GM21390 (cell line): Measurements from ENCODE around the gene LMAN1L.

Experiments
- ATAC-seq: cut with Tn5 transposase; IDR thresholded peaks from one replicate; pipeline ENCODE4 v1.9.1; 2021; ENCODE audit not compliant: unreplicated experiment

The LMAN1L gene

DNA sequence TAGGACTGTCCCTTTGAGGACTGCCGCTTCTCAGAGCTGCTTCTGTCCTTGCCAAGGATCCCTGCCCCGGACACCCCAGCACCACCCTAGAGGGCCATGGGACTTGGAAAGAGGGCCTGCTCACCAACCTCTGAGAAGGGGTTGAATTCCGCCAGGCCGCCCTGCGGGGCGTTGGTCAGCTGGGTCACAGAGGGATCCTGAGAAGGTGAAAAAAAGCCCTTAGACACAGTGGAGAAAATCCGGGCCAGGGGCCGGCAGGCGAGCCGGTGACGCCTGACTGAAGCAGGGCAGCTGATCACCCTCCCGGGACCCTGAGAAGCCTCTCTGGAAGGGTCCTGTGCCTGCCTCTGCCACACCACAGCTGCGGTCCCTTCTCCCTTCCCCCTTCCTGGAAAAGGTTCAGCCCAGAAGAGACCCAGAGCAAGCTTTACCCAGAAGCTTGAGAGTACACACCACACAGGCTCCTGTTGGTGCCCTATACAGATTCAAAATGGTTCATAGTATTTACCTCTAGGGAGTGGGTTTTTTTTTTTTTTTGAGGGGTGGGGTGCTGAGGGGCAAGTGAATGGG, 41.9 kb downstream of the LMAN1L start:
- no peak for ATAC-seq

DNA sequence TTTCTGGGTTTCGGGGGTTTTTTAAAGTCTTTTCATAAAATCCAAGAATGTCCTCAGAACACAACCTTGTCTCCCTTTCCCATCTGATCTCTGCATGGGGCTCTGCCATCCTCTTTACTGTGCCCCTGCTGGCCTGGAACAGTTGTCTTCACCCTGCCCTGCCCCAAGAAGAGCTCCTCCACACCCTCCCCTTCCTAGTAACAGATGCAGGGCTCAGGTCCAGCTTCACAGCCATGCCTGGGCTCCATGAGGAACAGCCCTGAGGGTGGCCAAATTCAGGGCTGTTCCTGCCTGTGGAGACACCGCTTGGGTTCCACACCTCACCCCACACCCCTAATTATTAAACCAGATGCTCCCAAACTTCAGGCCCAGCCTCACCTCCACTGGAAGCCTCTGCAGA, 43.2 kb downstream of the LMAN1L start:
- no peak for ATAC-seq

DNA sequence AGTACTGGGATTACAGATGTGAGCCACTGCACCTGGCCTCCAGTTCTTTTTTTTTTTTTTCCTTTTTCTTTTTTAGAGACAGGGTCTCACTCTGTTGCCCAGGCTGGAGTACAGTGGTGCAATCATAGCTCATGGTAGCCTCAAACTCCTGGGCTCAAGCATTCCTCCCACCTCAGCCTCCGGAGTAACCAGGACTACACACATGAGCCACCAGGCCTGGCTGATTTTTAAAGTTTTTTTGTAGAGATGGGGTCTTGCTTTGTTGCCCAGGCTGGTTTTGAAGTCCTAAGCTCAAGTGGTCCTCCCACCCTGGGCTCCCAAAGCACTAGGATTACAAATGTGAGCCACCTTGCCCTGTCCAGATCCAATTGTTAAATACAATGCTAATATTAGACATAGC, 43.9 kb downstream of the LMAN1L start:
- no peak for ATAC-seq

DNA sequence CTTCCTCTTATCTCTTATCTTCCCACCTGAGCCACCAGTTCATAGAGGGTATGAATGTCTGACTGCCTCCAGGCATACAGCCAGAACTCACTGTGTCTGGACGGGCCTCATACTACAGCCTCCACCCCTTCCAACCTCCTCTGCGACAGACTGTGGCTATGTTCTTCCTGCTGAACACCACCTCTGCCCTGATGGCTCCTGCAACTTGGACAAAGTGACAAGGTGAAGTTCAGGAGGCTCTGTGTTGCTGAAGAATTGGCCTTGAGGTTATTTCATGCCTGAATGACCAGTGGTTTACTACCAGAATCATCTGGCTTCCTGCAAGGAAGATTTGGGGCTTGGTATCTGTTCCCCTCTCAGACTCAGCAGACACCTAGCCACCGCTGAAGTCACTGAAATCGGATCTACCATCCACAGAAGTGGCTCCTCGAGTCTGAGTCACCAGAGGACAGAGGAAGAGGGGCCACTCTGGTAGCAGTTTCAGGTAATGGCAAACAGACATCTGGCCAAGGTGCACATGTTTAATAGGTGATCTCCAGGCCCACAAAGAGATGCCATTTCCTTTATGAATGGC, 44.5 kb downstream of the LMAN1L start:
- peak; percentile 76 for ATAC-seq

DNA sequence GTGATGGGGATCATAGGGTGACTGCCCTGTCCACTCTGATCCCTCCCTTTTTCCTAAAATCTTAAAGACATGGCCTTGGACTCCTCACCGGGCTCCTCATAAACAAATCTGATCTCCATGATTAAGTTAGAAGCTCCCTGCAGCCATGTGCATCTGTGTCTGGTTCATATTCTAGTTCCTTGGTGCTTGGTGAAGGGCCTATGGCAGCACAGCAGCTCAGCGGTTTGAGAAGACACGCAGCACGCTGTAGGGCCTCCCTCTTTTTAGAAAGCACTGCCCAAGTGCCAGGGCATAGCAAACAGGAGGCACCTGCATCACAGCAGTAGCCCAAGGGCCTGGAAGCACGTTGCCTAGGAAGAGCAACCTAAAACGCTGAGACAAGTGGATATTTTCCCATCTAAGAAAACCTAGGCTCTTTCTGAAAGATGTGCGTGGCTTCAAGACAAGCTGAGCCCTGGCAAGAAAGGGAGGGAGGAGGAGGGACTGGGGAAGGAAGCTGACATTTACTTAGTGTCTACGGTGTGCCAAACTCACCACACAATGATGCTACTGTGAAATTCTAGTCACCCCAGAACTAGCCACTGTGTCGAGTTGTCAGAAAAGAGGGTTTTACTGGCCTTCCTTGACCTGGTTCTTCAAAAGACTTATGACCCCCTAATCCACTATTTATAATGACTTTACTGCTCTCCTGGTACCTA, 45.2 kb downstream of the LMAN1L start:
- ATAC-seq: no peak

DNA sequence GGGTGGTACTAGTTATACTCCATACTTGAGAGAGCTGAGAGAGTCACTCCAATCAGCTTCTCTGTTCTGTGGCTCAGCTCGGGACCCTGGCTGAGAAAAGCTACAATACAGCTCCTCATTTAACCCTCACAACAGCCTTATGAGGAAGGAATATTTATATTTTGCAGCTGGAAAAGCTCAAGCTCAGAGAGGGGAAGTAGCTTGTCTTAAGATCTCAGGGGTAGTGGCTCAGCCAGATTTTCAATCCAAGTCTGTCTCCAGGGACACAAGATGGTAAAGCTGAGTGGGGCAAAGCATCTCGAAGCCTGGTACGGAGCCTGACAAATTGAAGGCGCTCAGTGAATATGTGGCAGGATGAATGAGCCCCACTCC, 45.7 kb downstream of the LMAN1L start:
- no peak for ATAC-seq

DNA sequence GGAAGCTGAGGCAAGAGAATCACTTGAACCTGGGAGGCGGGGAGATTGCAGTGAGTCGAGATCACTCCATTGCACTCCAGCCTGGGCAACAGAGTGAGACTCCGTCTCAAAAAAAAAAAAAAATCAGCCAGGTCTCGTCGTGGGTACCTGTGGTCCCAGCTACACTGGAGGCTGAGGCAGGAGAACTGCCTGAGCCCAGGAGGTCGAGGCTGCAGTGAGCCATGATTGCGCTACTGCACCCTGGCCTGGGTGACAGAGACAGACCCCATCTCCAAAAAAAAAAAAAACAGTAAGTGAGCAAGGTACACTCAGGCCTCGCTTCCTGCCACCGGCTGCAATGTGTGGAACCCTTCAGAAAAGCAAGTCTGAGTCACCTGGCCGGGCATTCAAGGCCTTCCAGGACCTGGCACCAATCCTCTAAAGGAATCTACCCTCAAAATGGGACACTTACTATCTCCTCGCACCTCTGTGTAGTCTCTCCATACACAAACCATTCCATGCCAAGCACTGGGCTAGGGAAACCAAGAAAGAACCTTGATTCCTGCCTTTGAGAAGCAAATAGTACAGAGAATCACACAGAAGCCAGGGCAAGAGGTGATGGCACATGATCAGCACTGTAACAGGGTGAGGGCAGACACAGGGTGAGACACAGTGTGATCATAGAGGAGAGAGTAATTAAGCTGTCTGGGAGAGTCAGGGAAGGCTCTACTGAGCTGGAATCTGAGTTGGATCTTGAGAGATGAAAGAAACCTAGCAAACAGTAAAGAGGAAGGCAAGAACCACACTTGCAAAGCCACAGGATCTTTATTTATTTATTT, 50.8 kb downstream of the LMAN1L start:
- no peak for ATAC-seq

DNA sequence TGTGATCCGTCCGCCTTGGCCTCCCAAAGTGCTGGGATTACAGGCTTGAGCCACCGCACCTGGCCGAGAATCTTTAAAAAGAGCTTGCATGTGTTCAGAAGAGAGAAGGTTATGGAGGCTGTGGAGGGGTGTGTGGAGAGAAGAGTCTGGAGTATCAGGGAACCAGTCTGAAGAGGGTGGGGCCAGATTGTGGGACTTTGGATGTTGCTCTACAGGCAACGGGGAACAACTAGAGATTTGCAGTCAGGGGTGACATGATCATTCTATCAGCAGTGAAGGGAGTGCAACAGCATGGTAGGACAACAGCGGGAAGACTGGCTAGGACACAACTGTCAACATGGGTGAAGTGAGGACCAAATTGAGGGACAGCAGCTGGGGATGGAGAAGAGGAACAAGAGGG, 51.7 kb downstream of the LMAN1L start:
- ATAC-seq: no peak

DNA sequence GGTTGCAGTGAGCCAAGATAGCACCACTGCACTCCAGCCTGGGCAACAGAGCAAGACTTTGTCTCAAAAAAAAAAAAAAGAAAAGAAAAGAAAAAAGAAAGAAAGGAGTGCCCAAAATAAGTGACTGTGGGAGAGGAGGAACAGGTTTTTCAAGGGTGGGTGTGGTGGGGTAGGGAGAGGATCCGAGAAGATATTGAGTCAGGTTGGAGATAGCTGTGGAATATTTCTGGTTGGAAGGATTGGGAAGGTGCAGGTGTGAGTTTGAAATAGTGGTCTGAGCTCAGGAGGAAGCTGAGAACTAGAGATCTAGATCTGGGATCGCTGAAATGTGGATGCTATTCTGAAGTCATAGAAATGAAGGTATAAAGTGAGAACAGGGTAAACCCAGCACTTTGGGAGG, 52.7 kb downstream of the LMAN1L start:
- ATAC-seq: no peak

DNA sequence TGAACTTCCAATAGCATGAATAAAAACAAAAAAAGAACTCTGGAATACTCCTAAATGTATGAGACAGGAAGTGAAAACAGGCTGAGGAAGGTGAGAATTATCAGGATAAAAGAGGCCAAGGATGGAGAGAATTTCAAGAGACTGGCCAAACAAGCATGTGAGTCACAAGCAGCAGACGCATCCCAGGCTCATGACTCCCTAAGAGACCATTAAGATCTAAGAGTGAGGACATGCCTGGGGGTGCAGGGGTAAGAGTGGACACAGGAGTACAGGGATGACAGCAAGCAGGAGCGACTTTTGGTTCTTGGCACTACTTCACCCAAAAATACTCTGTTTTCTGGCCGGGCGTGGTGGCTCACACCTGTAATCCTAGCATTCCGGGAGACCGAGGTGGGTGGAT, 53.5 kb downstream of the LMAN1L start:
- no peak for ATAC-seq

DNA sequence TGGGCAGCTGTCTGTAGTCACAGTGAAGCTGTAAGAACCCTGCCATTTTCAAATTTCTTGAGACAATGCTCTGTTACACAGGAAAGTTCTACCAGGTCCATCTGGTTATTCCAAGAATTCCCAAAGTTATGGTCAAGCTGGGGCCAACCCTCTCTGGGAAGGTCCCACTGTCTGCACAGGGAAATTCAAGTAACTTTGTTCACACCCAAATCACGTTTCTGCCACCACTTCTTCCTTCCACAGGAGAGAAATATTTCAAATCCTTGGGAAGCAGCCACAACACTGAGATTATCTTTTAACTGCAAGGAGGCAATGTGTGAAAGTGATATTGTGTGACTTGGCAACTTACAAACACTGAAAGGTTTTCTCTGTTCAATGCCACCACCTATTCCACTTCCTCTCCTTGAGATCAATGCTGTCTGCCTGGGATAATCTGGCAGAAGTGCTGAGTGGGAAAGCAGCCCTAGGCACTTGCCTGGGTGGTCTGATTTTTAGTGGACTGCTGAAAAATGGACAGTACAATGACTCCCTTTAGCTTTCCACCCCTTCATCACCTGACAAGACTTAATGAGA, 54.9 kb downstream of the LMAN1L start:
- no peak for ATAC-seq

DNA sequence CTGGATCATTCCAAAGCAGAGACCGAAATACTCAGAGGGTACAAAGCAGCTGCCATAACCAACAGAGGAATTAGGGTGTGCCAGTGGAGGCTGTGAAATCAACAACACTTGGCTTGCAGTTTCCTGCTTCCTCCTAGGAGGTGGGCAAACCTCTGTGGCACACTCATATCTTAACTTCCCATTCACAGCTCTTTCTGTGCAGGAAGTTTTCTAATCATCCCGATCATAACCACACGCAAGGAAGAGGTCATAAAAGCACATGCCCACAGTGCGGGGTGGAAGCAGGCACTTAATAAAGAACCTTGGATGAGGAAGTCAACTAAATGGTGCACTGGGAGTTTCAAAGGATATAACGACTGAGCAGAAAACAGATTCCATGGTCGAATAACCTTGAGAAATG, 55.4 kb downstream of the LMAN1L start:
- ATAC-seq: no peak

DNA sequence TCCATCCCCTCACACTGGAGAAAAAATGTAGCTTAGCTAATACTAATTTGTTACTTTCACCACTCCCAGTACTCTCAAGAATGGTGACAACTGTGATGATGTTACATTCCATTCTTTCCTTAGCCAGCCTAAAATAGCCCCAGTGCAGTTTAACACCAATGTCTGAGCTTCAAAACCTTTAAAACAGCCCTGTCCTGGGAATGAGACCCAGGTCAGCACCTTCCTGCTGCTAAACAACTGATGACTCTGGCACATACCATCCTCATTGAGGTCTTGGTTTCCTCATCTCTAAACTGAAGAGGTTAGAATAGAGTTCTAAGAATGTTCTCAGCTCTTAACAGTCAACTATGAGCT, 56.7 kb downstream of the LMAN1L start:
- no peak for ATAC-seq

DNA sequence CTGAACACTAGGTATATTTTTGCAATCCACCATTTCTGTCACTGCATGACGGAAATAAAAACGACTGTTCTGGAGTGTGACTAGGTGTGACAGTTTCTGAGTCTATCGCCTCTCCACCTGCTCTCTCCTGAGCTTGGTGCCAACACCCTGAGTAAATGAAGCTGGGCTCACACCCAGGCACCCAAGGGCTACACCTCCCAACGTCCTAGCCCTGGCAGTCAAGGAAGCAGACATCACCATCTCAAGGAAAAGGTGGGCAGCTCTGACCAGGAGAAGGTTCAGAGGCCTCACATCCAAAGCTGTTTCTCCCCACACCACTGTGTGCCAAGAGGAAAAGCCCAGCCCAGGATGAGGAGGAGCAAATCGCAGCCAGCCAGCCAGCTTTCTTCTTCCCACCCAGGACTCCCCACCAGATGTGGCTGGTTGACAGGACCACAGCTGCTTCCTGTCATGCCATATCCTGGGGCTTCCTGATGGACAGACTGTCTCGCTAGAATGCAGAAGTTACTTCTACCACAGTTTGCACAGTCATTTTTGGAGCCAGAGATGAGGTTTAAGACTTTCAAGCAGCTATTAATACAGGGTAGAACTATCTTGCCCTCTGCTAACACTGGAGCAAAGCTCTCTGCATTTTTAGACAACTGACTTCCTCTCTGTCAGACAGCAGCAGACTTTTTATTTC, 57.2 kb downstream of the LMAN1L start:
- peak; percentile 56 for ATAC-seq

DNA sequence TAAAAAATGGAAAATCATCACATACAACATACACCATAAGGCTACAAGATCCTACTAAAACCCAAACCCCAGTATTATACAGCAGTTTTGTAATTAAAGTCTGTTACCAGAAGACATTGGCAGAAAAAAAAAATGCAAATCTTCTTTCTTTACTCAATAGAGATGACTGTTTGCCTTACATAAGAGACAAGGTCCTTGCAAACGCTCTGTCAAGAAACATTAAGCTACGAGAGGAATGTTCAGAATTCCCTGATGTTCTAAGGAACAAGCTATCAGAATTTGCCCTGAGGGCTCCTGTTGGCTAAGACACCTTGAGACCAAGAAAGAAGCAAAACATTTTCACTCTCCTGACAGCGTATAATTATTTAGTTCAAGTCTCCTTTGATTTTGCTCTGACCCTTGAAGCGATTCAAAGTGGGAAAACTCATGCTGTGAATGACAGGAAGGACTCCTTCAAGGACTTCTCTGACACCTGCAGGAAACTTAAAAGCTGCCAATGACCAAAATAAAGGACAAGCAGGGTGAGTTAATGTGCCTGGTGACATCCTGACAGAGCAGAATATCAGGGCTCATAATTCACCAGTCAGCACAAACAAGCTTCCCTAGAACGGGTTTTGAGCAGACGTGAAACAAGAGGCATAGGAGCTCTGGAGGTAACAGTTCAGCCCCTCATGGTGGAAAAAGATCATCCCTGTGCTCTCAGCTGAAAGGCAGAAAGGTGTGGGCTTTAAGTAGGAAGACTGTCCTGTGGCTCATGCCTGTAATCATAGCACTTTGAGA, 58.0 kb downstream of the LMAN1L start:
- no peak for ATAC-seq

DNA sequence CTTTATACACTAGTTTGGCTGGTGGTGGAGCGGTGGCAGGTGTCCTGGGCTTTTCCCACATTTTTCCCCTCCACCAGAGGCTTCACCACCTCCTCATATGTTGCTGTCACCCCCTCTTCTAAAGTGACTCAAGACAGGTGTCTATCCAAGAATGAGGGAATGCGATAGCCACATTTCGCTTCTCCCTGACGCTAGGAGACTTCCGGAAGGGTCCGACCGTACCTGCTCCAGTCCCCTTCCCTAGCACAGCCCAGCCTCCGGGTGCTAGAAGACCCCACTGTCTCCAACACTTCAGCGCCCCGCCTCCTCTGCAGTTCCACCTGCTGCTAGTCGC, 60.0 kb downstream of the LMAN1L start:
- ATAC-seq: no peak

DNA sequence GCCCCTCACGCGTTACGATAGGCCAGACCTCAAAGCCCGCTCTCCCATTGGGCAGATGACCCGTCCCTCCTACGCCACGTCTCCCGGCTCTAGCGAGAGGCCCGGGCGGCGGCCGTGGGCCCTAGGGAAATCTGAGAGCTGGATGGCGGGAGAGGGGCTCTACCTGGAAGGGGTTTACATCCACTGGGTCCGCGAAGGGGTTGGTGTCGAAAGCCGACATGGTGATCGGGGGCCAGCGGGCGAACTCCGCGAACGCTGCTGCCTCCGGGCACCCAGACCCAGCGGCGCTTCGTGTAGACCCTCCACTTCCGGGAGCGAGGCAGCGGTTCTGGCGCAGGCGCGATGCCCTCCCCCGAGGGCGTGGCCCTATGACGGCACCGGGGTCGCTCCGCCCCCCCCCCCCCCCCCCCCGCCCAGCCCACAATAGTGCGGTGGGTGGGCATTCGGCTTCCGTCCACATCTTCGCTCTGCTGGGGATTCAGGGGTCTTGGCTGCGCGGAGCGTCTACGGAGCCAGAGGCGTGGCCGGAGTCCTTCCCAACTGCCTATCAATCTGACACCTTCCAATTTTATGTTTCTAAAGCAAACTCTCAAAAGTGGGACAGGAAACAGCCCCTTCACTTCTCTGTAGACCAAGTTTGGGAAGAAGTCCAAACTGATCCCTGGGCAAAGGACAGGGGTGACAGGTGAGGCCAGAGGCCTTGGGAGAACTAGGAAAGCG, 60.6 kb downstream of the LMAN1L start, which contains the start of gene SCAMP2:
SCAMP2 (minus strand) TSS at position 330 of the 720 bp plus-strand sequence; CDS start at position 220, 110 bp downstream.
- peak; percentile 73 for ATAC-seq

DNA sequence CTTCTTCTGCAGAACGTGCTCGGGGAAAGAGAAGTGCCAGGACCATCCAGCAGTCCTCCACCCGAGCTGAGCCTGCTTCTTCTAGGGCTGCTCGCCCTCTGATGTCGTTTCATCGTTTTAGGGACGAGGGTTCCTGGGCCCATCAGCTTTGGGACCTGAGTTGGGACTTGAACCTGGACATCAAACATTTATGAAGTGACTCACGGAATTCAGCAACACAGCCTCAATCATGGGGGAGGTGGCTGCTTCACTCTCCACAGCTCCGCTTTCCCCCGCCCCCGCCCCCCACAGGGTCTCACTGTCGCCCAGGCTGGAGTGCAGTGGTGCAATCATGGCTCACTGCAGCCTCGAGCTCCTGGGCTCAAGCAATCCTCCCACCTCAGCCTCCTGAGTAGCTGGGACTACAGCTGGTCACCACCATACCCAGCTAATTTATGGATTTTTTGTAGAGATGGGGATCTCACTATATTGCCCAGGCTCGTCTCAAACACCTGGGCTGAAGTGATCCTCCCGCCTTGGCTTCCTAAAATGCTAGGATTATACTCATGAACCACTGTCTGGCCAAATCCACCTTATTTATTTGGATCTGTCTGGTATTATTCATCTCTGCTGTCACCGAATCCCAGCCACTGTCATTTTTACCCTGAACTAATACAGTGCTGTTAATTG, 61.3 kb downstream of the LMAN1L start:
- no peak for ATAC-seq
